ENCODE data around the gene KANSL3.
A peak's percentile ranks its signal among the peaks of the same experiment; 100 is the strongest.

The KANSL3 gene

DNA sequence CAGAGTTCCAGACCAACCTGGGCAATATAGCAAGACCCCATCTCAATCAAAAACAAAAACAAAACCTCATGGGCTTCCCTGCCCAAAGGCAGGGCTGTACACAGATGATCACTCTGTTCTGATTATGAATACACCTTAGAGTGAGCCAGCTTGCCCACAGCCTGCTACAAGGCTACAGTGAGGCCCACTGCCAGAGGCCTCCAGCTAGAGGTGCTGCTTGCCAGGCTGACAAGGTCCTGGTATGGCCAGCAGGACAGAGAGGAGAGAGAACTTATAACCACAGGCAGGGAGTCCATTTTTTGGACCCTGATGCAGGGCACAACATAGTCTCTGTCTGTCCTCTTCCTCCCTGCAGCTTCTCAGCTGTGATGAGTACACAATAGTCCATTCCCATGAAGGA lies 41.5 kb downstream of the KANSL3 start:
- peaks cover 50% of the 10 kb centered on the region for H3K4me1 Mint-ChIP-seq
- H3K27ac Mint-ChIP-seq: no peak overlapping the region

GRCh38 chr2:96594691-96595152 lies 43.4 kb downstream of the KANSL3 start:
- H3K9me3 Mint-ChIP-seq: no peaks in the 10 kb centered on the region
- DNase-seq (peak; percentile 28 to 48), ATAC-seq (peak; percentile 95)
- no peaks in the 10 kb centered on the region for H3K27me3 Mint-ChIP-seq
- H3K27ac Mint-ChIP-seq: peak overlapping the region in 1 of 2 donors; percentile 96
- H3K4me1 Mint-ChIP-seq: peaks cover 40% of the 10 kb centered on the region
- H3K4me3 Mint-ChIP-seq: peak overlapping the region; percentile 47

More for the DNA sequence above, 41.5 kb downstream of the KANSL3 start:
- no peak overlapping the region for H3K4me3 Mint-ChIP-seq
- H3K27me3 Mint-ChIP-seq: no peaks in the 10 kb centered on the region
- no peaks in the 10 kb centered on the region for H3K9me3 Mint-ChIP-seq
- DNase-seq (no peak), ATAC-seq (no peak)

GRCh38 chr2:96594282-96594681 lies 43.8 kb downstream of the KANSL3 start:
- Mint-ChIP-seq H3K9me3 (no peaks in the 10 kb centered on the region), H3K4me1 (peaks cover 40% of the 10 kb centered on the region), H3K4me3 (no peak overlapping the region), H3K27ac (peak overlapping the region in 1 of 2 donors; percentile 96), H3K27me3 (no peaks in the 10 kb centered on the region)
- ATAC-seq (peak; percentile 43), DNase-seq (no peak)

DNA sequence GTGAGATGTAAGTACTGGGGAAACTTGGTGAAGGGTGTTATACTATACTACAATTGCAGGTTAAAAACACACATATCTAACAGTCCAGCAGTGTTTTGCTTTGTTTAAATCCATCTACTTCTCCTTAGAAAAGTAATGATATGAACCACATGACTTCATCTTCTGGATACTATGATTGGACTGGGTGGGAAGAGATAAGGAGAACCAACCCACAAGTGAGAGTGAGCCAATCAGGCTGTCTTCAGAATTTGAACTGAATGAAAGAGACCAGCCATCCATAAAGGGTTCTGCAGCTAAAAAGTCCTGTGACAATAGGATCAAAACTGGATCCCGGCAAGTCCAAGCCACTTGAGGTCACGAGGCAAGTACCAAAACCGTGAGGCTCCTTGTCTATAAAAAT lies 46.6 kb downstream of the KANSL3 start:
- Mint-ChIP-seq H3K4me3 (no peak overlapping the region), H3K27ac (no peak overlapping the region), H3K4me1 (peaks cover 40% of the 10 kb centered on the region), H3K9me3 (no peaks in the 10 kb centered on the region), H3K27me3 (no peaks in the 10 kb centered on the region)
- ATAC-seq (no peak), DNase-seq (no peak)

GRCh38 chr2:96591054-96591453 lies 47.1 kb downstream of the KANSL3 start:
- no peak overlapping the region for H3K4me3 Mint-ChIP-seq
- H3K27me3 Mint-ChIP-seq: no peaks in the 10 kb centered on the region
- no peak overlapping the region for H3K27ac Mint-ChIP-seq
- no peak for DNase-seq
- peaks cover 40% of the 10 kb centered on the region for H3K4me1 Mint-ChIP-seq
- H3K9me3 Mint-ChIP-seq: no peaks in the 10 kb centered on the region
- ATAC-seq: no peak

GRCh38 chr2:96587843-96588242 lies 50.3 kb downstream of the KANSL3 start:
- Mint-ChIP-seq H3K27me3 (no peaks in the 10 kb centered on the region), H3K27ac (no peak overlapping the region), H3K4me1 (peaks cover 8% of the 10 kb centered on the region), H3K9me3 (no peaks in the 10 kb centered on the region), H3K4me3 (no peak overlapping the region)
- DNase-seq (no peak), ATAC-seq (no peak)

- DNase-seq: no peak
- no peak overlapping the region for H3K27ac Mint-ChIP-seq
- no peaks in the 10 kb centered on the region for H3K27me3 Mint-ChIP-seq
- no peak overlapping the region for H3K4me3 Mint-ChIP-seq
- no peak for ATAC-seq
- no peaks in the 10 kb centered on the region for H3K4me1 Mint-ChIP-seq
- no peaks in the 10 kb centered on the region for H3K9me3 Mint-ChIP-seq
Measured at GRCh38 chr2:96584017-96584416, 54.1 kb downstream of the KANSL3 start.

- H3K4me1 Mint-ChIP-seq: no peaks in the 10 kb centered on the region
- H3K4me3 Mint-ChIP-seq: no peak overlapping the region
- ATAC-seq (no peak), DNase-seq (no peak)
- no peaks in the 10 kb centered on the region for H3K9me3 Mint-ChIP-seq
- no peaks in the 10 kb centered on the region for H3K27me3 Mint-ChIP-seq
- no peak overlapping the region for H3K27ac Mint-ChIP-seq
Measured at GRCh38 chr2:96580771-96581170, 57.3 kb downstream of the KANSL3 start.

DNA sequence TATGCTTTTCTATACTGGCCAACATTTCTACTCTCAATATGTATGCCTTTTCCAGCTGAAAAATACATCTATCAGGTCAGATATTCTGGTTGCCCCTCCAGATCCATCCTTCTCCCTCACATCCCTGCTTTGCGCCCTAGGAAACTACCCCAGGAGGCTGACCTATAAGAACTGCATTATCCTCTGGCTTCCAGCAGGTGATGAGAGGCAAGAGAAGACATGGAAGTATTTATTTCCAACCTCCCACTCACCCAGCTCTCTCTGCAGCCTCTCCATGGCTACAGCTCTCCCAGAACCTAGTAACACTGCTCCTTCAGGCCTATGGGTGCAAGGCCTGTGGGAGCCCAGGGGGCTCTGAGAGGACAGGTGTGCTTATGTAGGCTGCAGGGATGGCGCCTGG lies 58.7 kb downstream of the KANSL3 start:
- no peak for ATAC-seq
- no peak for DNase-seq
- Mint-ChIP-seq H3K9me3 (no peaks in the 10 kb centered on the region), H3K27me3 (no peaks in the 10 kb centered on the region), H3K4me3 (no peak overlapping the region), H3K4me1 (no peaks in the 10 kb centered on the region), H3K27ac (no peak overlapping the region)

DNA sequence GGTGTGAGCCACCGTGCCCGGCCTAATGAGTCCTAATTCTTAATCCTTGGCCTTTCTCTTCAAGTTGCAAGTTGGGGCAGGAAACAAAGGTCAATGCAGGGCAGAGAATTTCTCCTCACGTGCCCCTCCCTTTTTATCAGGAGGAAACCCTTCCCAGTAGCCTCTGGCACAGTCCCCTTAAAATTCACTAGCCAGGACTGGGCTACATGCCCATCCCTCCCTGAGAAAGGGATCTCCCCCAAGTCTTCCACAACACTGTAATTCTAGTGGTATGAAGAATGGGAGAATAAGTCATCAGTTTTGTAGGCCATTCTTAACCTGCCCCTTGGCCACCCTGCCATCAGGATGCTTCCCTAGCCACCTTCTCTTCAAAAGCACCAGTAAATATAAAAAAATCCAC lies 59.4 kb downstream of the KANSL3 start:
- ATAC-seq (no peak), DNase-seq (no peak)
- no peak overlapping the region for H3K4me3 Mint-ChIP-seq
- H3K27me3 Mint-ChIP-seq: no peaks in the 10 kb centered on the region
- H3K9me3 Mint-ChIP-seq: no peaks in the 10 kb centered on the region
- no peak overlapping the region for H3K27ac Mint-ChIP-seq
- no peaks in the 10 kb centered on the region for H3K4me1 Mint-ChIP-seq

- H3K9me3 Mint-ChIP-seq: no peaks in the 10 kb centered on the region
- no peaks in the 10 kb centered on the region for H3K27me3 Mint-ChIP-seq
- DNase-seq: no peak
- no peak overlapping the region for H3K4me3 Mint-ChIP-seq
- no peak overlapping the region for H3K27ac Mint-ChIP-seq
- ATAC-seq: no peak
- H3K4me1 Mint-ChIP-seq: no peaks in the 10 kb centered on the region
Measured at GRCh38 chr2:96577501-96577900, 60.6 kb downstream of the KANSL3 start.

DNA sequence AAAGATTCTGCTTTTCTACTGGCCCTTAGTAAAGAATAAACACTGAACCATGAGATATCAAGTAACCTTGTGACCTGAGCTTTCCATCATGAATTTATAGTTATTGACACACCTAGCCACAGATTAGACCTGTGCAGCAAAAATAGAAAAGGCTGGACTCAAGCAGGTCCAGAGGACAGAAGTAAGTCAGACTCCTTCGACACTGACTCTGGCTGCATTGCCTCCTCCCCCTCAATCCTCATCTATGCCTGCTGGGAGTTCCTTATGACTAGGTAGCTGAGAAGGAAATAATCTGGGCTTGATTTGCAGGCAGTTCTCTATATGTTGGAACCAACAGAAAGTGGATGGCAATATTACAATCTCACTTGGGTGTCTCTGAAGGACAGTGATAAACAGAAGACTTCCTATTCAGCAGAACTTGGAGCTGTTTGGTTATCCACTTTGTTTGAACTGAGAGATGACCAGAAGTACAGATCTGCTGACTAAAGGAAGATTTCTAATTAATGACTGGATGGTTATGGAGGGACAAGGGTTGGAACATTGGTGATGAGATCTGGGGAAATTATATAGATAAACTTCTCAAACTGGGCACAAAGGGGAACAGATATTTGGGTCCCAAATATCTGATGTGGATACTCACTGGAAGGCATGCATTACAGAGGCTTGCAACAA lies 62.2 kb downstream of the KANSL3 start:
- Mint-ChIP-seq H3K27ac (no peak overlapping the region), H3K27me3 (no peaks in the 10 kb centered on the region)

GRCh38 chr2:96574364-96574763 lies 63.7 kb downstream of the KANSL3 start:
- no peaks in the 10 kb centered on the region for H3K9me3 Mint-ChIP-seq
- ATAC-seq (no peak), DNase-seq (no peak)
- H3K27me3 Mint-ChIP-seq: no peaks in the 10 kb centered on the region
- no peak overlapping the region for H3K27ac Mint-ChIP-seq
- H3K4me3 Mint-ChIP-seq: no peak overlapping the region
- H3K4me1 Mint-ChIP-seq: no peaks in the 10 kb centered on the region

More for the DNA sequence above, 62.2 kb downstream of the KANSL3 start:
- H3K9me3 Mint-ChIP-seq: no peaks in the 10 kb centered on the region
- DNase-seq (no peak), ATAC-seq (no peak)
- H3K4me1 Mint-ChIP-seq: no peaks in the 10 kb centered on the region
- no peak overlapping the region for H3K4me3 Mint-ChIP-seq

- no peak for ATAC-seq
- Mint-ChIP-seq H3K27ac (no peak overlapping the region), H3K4me1 (no peaks in the 10 kb centered on the region), H3K27me3 (no peaks in the 10 kb centered on the region), H3K9me3 (no peaks in the 10 kb centered on the region), H3K4me3 (no peak overlapping the region)
- no peak for DNase-seq
Measured at GRCh38 chr2:96568094-96568493, 70.0 kb downstream of the KANSL3 start.

GRCh38 chr2:96565111-96565510 lies 73.0 kb downstream of the KANSL3 start:
- Mint-ChIP-seq H3K27ac (no peak overlapping the region), H3K9me3 (no peaks in the 10 kb centered on the region), H3K27me3 (no peaks in the 10 kb centered on the region), H3K4me3 (no peak overlapping the region), H3K4me1 (no peaks in the 10 kb centered on the region)
- ATAC-seq (no peak), DNase-seq (no peak)

GRCh38 chr2:96564563-96564962 lies 73.5 kb downstream of the KANSL3 start:
- DNase-seq (no peak), ATAC-seq (no peak)
- no peaks in the 10 kb centered on the region for H3K4me1 Mint-ChIP-seq
- no peak overlapping the region for H3K27ac Mint-ChIP-seq
- H3K27me3 Mint-ChIP-seq: no peaks in the 10 kb centered on the region
- no peak overlapping the region for H3K4me3 Mint-ChIP-seq
- H3K9me3 Mint-ChIP-seq: no peaks in the 10 kb centered on the region

GRCh38 chr2:96564026-96564425 lies 74.1 kb downstream of the KANSL3 start:
- Mint-ChIP-seq H3K4me3 (no peak overlapping the region), H3K27ac (peak overlapping the region in 1 of 2 donors; percentile 30), H3K4me1 (no peaks in the 10 kb centered on the region), H3K9me3 (no peaks in the 10 kb centered on the region), H3K27me3 (no peaks in the 10 kb centered on the region)
- ATAC-seq (no peak), DNase-seq (no peak)
